GM18861 (cell line): ENCODE data around the gene IGF2BP1.
"Not testable (repeated sequence)": the region's sequence is repeated elsewhere in the genome, so short reads cannot be mapped to it uniquely, and the experiment has no call there.

ENCODE experiments used
- ATAC-seq: cut with Tn5 transposase; IDR thresholded peaks from one replicate; pipeline ENCODE4 v1.9.1; 2021; ENCODE audit not compliant: unreplicated experiment

Gene IGF2BP1

DNA sequence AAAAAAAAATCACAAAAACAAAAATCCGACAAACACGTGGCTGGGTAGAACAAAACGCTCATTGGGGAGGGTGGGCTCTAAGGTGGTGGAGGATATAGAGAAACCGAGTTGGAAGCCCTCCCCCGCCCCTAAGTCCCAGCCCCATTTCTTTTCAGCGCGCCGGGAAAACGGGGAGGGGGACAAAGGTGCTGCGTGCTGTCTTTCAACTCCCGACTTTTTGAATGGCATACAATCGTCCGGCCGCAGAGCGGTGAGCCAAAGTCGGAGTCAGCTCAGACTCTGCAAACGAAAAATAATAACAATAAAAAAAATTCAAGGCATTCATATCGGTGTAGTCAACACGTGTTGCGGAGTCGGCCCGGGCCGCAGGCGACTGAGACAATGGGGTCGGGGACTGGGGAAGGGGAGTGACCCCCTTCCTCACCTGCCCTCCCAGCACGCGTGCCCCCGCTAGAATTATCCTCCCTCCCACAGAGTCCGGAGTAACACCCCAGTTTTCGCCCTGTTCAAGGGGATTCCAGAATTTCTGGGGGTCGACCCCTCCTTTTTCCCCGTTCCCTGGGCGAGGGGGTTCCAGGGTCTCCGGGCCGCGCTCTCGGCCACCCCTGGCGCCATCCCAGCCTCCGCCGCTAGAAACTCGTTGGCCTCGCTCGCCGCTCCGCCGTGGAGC, 1.7 kb upstream of the IGF2BP1 start:
- ATAC-seq: no peak

DNA sequence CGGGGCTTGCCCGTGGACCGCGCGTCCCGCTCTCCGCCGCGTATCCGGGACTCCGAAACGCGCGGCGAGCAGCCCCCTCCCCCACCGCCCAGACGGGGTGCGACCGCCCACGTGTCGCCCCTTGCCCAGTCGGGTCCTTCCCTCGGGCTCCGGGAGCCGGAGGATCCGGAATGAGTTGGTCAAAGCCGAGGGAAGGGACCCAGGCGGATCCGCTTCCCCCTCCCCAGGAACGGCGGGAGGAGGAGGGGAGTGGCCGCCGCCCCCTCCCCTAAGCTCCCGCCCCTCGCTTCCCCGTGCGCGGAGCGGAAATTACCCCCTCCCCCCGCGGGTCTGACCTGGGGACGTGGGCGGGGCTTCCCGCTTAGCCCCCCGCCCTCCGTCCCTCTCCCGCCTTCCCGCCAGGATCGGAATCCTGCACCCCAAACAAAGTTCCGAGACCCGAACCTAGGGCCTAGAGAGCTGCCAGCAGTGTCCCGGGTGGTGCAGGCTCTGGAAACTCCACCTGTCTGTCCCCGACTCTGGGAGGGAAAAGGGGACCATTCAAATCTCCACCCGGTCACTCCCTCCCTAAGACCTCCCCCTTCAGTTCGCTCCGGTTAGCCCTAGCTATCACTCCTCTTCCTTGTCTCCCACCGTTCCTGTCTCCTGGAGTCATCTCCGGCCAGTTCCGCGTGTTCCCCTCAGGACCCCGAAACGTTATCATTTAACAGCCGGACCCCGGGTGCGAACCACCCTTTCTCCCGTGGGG, 1.0 kb upstream of the IGF2BP1 start:
- no peak for ATAC-seq

DNA sequence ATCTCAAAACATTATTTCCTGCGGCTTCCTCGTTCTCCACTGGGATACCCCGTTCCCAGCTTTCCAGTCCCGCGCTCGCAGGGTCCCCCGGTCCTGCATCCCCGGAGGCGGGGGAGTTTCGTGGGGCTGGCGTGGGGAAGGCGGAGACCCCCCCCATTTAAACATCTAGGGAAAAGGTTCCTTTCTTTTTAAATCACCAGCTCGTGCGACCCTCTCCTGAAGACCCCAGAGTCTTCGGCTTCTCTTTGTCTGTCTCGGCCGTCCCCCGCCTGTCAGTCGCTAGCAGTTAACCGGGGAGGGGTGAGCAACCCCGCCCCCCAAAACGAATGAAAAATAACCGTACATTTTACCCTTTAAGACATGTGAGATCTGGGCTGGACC, 473 bp upstream of the IGF2BP1 start:
- ATAC-seq: no peak

DNA sequence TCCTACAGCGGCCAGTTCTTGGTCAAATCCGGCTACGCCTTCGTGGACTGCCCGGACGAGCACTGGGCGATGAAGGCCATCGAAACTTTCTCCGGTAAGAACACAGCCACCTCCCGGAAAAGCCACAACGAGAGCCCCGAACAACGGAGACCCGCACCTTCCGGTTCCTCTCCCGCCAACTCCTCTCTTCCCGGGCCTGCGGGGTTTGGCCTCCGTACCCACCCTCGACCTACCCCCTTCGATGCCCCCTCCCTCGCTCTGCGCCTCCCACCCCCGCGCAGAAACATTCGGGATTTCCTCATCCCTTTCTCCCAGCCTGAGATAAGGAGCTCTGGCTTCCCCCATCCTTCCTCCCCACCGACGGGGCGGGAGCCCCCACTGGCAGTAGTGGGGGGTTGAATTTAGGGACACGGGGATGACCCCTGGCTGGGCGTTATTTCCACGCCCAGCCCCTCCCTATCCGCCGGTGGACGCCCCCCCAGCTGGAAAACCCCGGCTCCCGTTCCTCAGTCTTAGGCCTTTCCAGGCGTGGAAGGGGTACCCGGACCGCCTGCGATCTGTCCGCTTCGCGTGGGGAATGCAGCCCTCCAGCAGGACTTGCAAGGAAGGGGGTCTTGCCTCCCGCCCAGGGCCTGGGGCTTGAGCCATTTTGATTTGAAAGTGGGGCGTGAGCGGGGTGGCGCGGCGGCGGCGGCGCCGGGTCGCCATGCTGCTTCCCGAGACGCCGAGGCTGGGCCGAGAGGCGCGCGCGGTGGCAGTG, 822 bp downstream of the IGF2BP1 start:
- no peak for ATAC-seq

DNA sequence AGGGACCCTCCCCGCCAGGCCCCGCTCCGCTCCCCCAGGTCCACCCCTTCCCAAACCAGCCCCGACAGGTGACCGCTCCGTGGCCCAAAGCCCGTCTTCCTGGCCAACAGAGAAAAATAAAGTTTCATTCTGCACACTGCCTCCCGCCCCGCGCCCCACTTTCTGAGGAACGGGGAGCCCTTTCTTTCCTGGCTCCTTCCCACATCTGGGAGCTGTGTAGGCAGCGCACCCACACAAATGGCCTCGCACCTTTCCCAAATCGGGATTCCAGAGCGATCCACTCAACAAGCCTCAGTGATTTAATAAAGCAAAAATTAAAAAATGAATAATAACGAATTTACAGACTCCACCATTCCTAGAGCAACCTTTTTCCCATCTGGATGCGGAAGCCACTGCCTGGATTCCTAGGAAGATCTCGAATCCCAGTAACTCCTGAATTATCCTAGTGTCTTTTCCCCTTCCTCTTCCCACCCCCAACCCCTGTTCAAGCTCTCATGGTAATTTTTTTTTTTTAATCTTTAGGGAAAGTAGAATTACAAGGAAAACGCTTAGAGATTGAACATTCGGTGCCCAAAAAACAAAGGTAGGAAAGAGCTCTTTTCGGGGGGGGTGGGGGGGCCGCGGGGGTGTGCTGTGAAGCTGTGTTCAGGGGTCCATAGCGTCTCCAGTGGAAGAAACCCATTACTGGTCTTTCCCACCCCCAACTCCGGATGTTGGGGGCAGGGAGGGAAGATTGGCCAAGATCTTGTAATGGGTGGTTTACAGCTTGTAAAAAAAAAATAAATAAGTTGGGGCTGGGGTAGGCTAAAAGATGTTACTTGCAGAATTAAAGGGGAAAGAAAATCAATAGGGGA, 1.6 kb downstream of the IGF2BP1 start:
- no peak for ATAC-seq

DNA sequence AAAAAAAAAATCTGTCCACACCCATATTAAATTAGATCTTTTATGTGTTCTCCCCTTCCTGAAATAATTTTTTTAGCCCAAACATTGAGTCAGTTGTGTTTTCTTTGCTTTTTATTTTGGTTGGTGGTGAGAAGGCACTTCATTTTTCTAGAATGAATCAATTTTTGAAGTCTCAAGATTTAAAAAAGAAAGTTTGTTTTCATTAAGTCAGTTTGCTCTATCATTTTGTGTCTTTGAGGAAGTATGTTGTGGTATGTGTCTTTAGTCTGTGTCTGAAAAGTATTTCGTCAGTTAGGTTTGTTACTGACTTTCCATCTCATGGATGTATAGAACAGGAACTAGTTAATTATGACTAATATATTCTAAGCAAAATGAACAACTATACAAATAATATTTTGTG, 3.8 kb downstream of the IGF2BP1 start:
- no peak for ATAC-seq

DNA sequence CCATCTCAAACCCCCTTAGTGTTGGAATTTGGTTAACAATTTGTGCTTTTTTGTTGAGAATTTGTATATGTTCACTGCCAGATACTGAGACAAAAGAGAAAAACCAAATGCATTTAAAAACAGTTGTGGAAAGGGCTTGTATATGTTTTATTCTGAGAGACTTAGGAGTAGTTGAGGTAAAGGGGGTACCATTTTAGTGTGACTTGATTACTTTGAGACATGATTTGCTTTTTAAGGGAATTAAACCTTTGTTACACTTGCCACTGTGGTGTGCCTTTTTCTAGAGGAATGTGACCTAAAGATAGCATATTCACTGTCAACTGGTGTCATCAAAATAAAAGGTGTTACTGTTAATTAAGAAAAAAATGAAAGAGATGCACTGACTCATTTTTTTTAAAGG, 4.5 kb downstream of the IGF2BP1 start:
- ATAC-seq: no peak

DNA sequence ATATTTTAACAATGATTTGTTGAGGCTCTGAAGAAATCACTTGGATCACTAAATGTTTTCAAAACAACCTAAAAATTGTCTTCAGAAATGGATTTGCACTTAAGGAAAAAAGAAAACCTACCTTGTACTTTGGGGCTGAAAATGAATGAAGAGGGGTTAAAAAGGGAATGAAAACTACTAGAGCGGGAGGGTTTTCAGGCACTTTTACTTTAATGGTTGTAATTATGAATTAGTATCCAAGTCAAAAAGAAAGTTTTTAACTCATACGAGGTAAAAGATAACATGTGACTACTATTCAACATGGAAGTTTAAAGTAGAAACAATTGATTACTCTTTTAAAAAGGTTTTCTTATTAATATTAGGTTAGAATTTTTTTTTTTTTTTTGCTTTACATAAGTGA, 5.1 kb downstream of the IGF2BP1 start:
- ATAC-seq: no peak

DNA sequence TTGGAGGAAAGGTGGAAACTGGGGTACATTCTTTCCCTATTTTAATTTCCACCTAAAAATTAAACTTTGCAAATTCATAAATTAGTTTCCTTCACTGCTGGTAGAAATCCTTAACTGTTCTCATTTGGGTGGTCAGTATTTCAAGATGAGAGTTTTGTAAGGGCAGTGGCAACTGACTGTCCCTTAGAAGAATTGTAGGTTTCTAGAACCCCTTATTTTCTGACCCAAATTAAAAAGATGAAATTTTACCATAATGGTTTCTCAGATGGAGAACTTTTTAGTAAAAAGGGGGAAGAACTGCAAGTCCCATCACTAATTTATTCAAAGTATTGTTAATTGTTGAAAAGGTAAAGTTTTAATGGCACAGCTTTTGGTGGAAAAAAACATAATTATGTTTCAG, 5.6 kb downstream of the IGF2BP1 start:
- ATAC-seq: no peak

DNA sequence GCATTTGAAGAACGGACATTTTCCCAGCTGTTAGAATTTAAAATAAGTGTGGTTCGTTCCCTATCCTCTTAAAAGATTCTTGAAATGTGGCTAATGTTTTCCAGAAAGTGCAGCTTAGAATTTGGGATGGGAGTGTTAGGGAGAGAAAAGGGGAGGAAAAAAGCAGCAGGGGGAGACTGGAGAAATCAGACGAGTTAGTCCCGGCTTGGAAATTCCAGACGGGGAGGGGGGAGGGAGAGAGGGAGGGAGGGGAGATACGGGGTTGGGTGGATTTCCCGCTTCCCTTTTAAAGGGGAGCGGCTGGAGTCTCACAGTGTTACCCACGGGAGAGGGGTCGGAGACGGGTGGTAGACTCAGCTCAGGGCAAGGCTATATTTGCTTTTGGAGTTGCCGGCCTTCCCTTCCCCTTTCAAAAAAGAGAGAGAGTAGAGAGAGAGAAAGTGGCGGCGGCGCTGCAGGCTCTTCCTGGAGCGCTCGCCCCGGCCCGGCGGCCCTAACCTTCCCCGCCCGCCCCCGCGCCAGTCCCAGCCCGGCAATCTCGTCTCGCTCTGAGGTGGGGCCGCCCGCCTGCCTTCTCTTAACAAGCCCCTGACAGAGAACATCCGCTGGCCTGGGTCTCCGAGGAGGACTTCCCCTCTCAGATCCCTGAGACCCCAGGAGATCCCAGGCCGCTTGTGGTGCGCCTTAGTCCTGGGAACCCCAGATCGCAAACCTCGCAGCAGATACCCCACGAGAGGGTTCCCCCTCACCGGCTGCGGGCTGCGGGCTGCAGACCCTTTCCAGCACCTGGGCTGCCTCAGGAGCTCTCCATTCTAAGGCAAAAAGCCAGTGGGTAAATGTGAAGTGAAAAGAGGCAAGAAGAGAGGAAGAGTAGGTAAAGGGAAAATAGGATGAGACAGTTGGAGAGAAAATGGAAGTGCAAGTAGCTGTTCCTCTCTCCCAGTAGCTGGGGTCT, 6.6 kb downstream of the IGF2BP1 start:
- ATAC-seq: no peak

DNA sequence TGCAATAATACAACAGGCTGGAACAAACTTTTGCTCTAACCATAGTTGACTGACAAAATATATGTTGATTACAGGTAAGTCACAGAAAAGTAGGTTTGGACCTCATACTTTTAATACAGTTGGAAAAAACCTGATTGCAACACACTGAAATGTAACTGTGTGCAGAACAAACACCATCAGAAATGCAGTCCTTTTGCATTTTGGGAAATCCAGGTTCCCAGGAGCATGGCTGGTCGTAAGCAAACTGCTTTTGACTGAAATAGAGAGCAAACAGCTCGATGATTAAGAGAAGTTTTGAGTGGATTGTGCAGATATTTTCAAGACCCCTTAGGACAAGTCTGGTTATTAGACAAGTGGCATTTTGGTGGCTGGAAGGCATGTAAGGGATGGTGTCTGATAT, 8.0 kb downstream of the IGF2BP1 start:
- no peak for ATAC-seq

DNA sequence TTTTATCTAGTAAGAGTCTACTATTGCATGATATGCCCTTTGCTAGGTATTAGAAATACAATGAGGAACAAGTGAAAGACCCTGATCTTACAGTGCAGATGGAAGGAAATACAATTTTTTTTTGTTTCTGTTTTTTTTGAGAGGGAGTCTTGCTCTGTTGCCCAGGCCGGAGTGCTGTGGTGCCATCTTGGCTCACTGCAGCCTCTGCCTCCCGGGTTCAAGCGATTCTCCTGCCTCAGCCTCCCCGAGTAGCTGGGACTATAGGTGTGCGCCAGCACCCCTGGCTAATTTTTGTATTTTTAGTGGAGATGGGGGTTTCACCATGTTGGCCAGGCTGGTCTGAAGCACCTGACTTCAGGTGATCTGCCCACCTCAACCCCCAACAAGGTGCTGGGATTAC, 11.7 kb downstream of the IGF2BP1 start:
- not testable (repeated sequence) for ATAC-seq

DNA sequence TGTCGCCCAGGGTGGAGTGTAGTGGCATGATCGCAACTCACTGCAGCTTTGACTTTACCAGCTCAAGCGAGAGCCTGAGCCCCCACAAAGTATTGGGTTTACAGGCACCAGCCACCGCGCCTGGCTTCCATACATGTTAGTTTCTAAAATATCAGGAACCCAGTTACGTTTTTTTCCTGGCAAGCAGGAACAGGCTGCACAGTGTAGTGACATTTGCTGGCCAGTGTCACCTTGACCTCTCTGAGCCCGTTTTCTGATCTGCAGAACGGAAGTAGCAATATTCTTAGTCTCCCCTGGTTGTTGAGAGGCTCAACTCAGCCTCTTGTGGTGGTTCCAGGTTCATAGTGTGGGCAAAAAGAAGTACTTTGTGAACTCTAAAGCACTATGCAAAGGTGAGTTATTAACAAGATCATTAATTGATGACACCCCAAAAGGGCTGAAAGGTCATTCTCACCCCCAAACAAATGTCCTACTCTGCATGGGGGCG, 15.6 kb downstream of the IGF2BP1 start:
- no peak for ATAC-seq

DNA sequence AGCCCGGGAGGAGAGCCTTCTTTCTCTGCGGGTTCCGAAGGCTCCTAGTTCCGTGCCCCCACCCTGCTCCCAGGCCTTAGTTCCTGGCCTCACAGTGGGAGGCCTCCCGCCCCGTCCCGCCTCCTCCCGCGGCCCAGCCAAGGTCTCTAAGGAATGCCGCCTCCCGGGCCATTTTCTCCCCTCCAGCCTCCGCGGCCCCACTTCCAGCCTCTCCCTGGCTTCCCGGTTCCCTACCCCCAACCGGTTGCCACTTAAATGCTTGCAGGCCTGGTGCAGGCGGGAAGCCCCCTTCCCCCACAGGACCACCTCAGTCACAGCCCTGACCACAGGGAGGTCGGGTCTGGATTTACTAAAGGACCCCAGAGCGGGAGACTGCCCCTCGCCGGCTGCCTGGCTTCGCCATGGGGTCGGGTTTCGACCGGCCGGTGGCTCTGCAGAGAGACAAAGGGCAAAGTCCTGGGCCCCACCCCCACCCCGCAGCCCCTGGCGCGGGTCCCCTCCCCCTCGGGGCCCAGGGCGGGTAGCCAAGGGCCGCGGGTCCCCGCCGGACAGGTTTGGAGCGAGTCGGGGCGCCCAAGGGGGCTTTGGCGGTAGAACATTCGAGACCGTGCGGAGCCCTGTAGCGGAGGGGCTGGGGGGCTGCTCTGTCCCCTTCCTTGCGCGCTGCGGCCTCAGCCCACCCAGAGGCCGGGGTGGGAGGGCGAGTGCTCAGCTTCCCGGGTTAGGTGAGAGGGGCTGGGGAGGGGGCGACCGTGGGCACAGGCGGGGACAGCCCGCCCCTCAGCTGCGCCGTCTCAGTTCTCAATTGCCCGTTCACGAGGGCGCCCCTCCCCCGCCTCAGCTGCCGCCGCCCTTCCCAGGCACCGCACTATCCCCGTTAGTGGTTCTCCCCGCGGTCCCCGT, 16.4 kb downstream of the IGF2BP1 start:
- no peak for ATAC-seq

DNA sequence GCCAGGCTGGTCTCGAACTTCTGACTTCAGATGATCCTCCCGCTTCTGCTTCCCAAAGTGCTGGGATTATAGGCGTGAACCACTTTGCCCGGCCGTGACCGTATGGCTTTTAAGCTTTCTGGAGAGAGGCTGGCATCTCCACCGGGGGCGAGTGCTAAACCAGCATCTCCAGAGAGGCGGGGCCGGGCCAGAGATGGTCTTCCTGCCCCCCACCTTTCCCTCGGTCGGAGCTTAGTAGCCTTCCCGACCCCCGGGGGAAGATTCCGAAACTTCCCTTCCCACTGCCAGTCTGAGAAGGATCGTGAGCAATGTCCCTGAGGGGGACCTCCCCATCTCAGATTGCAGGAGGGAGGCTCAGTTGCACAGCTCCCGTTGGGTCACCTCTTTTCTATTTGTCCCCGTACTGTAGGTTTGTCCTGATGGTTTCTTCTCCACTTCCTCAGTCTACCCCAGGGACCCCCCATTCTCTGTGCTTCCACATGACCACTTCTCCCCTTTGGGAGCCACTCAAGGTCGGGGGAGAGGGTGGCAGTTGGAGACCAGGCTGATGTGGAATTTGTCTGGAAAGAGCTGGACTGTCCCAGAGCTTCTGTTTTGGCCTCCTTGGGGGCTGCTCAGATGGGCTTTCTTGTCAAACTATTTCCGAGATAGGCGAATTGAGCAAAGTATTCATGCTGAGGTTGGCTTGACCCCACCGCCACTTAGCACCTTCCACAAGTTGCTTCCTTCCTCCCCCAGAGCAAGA, 18.2 kb downstream of the IGF2BP1 start:
- ATAC-seq: no peak

DNA sequence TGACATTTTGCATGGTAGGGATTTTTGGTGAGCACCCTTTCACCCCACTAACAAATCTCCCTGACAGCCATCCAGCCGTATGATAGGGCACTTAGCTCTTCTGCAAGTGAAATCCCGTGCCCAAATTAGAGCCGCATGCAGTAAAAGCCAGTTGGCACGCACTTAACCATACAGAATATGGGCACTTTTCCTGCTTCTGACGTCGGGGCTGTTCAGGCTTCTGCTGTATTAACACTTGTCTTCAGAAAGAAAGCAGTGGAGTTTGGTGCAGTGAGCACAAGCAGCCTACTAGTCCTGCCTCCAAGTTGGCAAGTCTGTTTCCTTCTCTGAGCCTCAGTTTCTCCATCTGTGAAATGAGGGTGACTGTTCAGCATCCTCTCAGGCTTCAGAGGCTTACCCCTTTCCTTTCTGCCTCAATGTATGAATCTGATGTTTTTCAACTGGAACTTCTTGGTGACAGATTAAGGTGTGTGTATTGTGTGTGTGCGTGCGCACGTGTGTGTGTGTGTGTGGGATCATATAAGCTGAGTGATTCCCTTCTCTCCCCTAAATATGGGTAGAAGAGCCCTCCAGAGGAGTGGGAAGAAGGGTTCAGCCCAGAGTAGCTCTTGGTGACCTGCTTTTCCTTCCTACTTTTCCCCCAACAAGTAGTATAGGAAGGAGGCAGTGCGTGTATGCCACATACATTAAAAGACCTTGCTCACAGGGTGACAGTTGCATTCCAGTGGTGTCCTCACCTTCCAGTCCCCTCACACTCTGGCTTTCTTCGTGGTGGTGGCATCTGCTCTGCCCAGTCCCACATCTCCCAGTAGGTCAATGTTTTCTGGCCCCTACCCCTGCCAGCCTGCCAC, 19.0 kb downstream of the IGF2BP1 start:
- no peak for ATAC-seq

DNA sequence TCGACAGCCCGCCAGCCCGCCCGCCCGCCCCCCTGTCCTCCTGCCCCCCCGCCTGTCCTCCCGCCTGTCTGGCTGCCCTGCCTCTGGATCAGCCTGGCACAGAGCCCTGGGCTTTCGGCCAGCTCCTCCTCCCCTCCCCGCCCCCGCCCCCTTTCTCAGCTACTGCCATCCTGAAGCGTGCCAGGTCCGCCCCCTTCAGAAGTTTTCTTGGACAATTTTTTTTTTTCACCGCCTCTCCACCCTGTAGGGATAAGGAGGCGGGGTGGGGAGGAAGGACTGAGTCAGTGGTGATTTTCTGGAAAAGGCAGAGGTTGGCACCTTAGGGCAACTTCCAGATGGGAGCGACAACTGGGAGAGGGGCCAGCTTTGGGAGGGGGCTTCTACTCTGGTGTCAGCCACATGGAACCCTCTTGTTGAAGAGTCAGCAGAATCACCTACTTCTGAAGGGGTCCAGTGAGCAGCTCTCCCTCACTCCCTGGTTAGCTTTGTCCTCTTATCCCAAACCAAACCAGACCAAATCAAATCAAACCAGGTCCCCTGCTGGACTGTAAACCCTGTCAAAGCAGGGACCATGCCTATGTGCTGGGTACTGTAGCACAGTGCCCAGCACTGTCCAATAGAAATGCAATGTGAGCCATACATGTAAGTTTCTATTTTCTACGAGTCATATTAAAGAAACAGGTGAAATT, 19.7 kb downstream of the IGF2BP1 start:
- ATAC-seq: no peak
